OCI-LY7 (cell line): Measurements from ENCODE around the gene CSTB. TPM values are rescaled to one million over a fixed set of nuclear protein-coding genes. Genes with fewer than 3 reads are reported as not detected.
A peak's percentile ranks its signal among the peaks of the same experiment; 100 is the strongest.

ENCODE experiments used
- BruUV-seq: library from RNA; stranded (reverse); fragments of 400-500 nt; replicated peaks from 2 replicates; lab custom pipeline; 2021; lab: Mats Ljungman, UMichigan
- CTCF ChIA-PET: fragments of 300-600 bp; sonication (Branson Sonifier 250); formaldehyde crosslinking; loops from one replicate; lab custom pipeline; 2022; ENCODE audit warnings: antibody characterized with exemption; ENCODE audit not compliant: unreplicated experiment; lab: Charles Lee
- POLR2A ChIA-PET: fragments of 300-600 bp; sonication (Branson Sonifier 250); formaldehyde crosslinking; loops from one replicate; lab custom pipeline; 2022; ENCODE audit warnings: antibody characterized with exemption; lab: Charles Lee
- DNase-seq: peaks from one replicate; pipeline ENCODE4 v3.0.0-alpha.2; 2015; ENCODE audit warnings: low spot score
- H2AFZ ChIP-seq: fragments of 200-600 bp; sonication (generic), shearing (Covaris generic); 2 replicates; pipeline ENCODE4 v1.6.1; 2014; ENCODE audit warnings: mild to moderate bottlenecking, antibody characterized with exemption, low read length, moderate library complexity
- H3K27ac ChIP-seq: fragments of 200-600 bp; sonication (generic); 2 replicates; pipeline ENCODE4 v1.5.1; 2014; ENCODE audit warnings: mixed run types, low read depth, mild to moderate bottlenecking, moderate library complexity, low read length, inconsistent platforms; ENCODE audit not compliant: poor library complexity, severe bottlenecking
- H3K36me3 ChIP-seq: fragments of 200-600 bp; sonication (generic); 2 replicates; pipeline ENCODE4 v1.6.1; 2014; ENCODE audit warnings: mild to moderate bottlenecking, antibody characterized with exemption, low read length, moderate library complexity, mixed read lengths; ENCODE audit not compliant: insufficient read depth
- H3K4me1 ChIP-seq: fragments of 200-600 bp; sonication (generic); 2 replicates; pipeline ENCODE4 v1.5.1; 2014; ENCODE audit warnings: mild to moderate bottlenecking, low read length; ENCODE audit not compliant: insufficient read depth, poor library complexity, severe bottlenecking
- H3K4me2 ChIP-seq: fragments of 200-600 bp; sonication (generic); 2 replicates; pipeline ENCODE4 v1.6.1; 2014; ENCODE audit warnings: mild to moderate bottlenecking, low read length
- H3K4me3 ChIP-seq: fragments of 200-600 bp; sonication (generic); 2 replicates; pipeline ENCODE4 v1.5.1; 2014; ENCODE audit warnings: mild to moderate bottlenecking, low read depth, low read length; ENCODE audit not compliant: poor library complexity, severe bottlenecking
- H3K79me2 ChIP-seq: fragments of 200-600 bp; sonication (generic); 2 replicates; pipeline ENCODE4 v1.6.1; 2016; ENCODE audit warnings: low read depth, mild to moderate bottlenecking, low read length, moderate library complexity, mixed read lengths; ENCODE audit not compliant: insufficient read depth
- H3K9me2 ChIP-seq: fragments of 200-600 bp; sonication (generic); 2 replicates; pipeline ENCODE4 v1.6.1; 2016; ENCODE audit warnings: mild to moderate bottlenecking, low read length, mixed read lengths; ENCODE audit not compliant: insufficient read depth
- H3K9me3 ChIP-seq: fragments of 200-600 bp; sonication (generic); 2 replicates; pipeline ENCODE4 v1.6.1; 2014; ENCODE audit warnings: mild to moderate bottlenecking, mixed run types, low read length, mixed read lengths
- H4K20me1 ChIP-seq: fragments of 200-600 bp; sonication (generic); 2 replicates; pipeline ENCODE4 v1.6.1; 2014; ENCODE audit warnings: mild to moderate bottlenecking, antibody characterized with exemption, low read length, moderate library complexity, mixed read lengths; ENCODE audit not compliant: insufficient read depth
- EZH2phosphoT487 ChIP-seq: fragments of 200-600 bp; sonication (generic); IDR thresholded peaks from 2 replicates; pipeline ENCODE4 v1.6.1; 2018; ENCODE audit warnings: low read depth, borderline replicate concordance, mild to moderate bottlenecking, mixed run types, antibody characterized with exemption, low read length, moderate library complexity, mixed read lengths
- intact Hi-C: fragments of 100-400 bp; cut with micrococcal nuclease; formaldehyde crosslinking; loops from one replicate; pipeline ENCODE4 v1.10.0; 2022; ENCODE audit not compliant: unreplicated experiment
- total RNA-seq, 2 experiments: library from RNA; depleted of rRNA in 1 of 2; stranded (reverse); fragments of >200 nt in 1 of 2; shearing (Covaris generic) in 1 of 2; gene quantifications; 2 replicates each; pipeline ENCODE4 v1.2.3, GENCODE V29; 2014 to 2022
- TF ChIP-seq, protein P1 (sequence below): fragments of 200-600 bp; sonication (generic); conservative IDR thresholded peaks from 2 replicates; pipeline ENCODE4 v1.5.1; 2014; ENCODE audit warnings: mild to moderate bottlenecking, antibody characterized with exemption, low read length, moderate library complexity, mixed read lengths

CSTB gene
- total RNA-seq, 2 experiments from 2014 or later = 15.6 to 33.3 TPM

DNA sequence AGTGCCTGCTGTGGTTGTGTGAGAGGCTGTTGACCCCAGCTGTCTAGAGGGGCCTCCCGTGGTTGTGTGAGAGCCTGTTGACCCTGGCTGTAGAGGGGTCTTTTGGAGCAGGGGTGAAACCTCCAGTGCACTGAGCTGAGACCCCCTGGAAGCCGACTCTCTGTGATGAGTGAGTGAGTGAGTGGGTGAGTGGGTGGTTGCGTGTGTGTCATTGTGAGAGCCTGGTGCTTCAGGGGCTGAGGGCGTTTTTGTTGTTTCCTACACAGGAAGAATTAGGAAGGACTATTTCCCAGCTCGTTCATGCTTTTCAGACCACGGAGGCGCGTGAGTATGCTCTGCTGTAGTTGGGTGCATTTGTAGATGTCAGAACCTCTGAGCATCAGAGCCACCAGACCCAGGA lies 16.3 kb upstream of the CSTB start:
- Histone ChIP-seq H3K27ac (no peak overlapping the region), H3K9me2 (no peaks in the 10 kb centered on the region), H3K4me3 (no peak overlapping the region), H3K9me3 (no peaks in the 10 kb centered on the region), H3K4me2 (no peak overlapping the region), H3K4me1 (peaks cover 15% of the 10 kb centered on the region), H4K20me1 (peaks cover 7% of the 10 kb centered on the region), H3K36me3 (peaks cover 77% of the 10 kb centered on the region), H2AFZ (no peak overlapping the region), H3K79me2 (peaks cover 33% of the 10 kb centered on the region)
- no peak for DNase-seq
- intact Hi-C loops = no loop called here
- TF ChIP-seq, protein P1, sequence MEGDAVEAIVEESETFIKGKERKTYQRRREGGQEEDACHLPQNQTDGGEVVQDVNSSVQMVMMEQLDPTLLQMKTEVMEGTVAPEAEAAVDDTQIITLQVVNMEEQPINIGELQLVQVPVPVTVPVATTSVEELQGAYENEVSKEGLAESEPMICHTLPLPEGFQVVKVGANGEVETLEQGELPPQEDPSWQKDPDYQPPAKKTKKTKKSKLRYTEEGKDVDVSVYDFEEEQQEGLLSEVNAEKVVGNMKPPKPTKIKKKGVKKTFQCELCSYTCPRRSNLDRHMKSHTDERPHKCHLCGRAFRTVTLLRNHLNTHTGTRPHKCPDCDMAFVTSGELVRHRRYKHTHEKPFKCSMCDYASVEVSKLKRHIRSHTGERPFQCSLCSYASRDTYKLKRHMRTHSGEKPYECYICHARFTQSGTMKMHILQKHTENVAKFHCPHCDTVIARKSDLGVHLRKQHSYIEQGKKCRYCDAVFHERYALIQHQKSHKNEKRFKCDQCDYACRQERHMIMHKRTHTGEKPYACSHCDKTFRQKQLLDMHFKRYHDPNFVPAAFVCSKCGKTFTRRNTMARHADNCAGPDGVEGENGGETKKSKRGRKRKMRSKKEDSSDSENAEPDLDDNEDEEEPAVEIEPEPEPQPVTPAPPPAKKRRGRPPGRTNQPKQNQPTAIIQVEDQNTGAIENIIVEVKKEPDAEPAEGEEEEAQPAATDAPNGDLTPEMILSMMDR = no peak
- no peak for TF ChIP-seq EZH2phosphoT487
- ChIA-PET POLR2A (interaction anchor here (0.7 kb wide), 1 partner anchor 12 kb away, joined by 4 read pairs; no protein-coding TSS in a partner anchor), CTCF (no interaction called here)
- BruUV-seq = no TSS peak

DNA sequence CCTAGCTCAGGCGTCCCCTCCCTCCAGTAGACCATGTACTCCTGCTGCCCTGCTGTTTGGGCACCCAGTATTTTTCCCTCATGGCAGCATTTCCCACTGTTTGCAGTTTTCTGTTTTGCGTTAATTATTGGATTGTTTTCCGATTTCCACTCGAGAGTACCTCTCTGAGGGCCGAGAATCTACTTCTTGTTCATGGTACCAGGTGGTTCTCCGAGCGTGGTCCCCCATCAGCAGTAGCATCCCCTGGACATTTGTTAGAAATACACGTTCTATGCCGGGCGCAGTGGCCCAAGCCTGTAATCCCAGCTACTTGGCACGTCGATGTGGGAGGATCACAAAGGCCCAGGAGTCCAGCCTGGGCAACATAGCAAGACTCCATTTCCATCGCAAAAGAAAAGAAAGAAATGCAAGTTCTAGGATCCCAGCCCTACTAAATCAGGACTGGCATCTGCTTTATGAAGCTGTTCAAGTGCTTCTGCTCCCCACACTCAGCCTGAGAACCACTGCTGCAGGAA lies 14.0 kb upstream of the CSTB start:
- Histone ChIP-seq H4K20me1 (peaks cover 7% of the 10 kb centered on the region), H3K36me3 (peaks cover 54% of the 10 kb centered on the region), H3K4me3 (peak overlapping the region; percentile 94), H3K4me1 (peaks cover 15% of the 10 kb centered on the region), H3K9me3 (no peaks in the 10 kb centered on the region), H3K9me2 (no peaks in the 10 kb centered on the region), H3K27ac (peak overlapping the region; percentile 13), H3K79me2 (peaks cover 33% of the 10 kb centered on the region), H2AFZ (0 out of 2 replicates have a peak overlapping the region, but pooled peaks have one; percentile 1), H3K4me2 (peak overlapping the region; percentile 97)
- intact Hi-C loops = no loop called here
- POLR2A ChIA-PET = interaction anchor here (1.1 to 1.7 kb wide), 2 partner anchors 10 to 29 kb away, joined by 3 to 9 read pairs; no protein-coding TSS in a partner anchor
- no peak for DNase-seq
- CTCF ChIA-PET = interaction anchor here (0.6 to 0.7 kb wide), 2 partner anchors 22 to 192 kb away, joined by 3 read pairs; no protein-coding TSS in a partner anchor
- BruUV-seq = no TSS peak
- TF ChIP-seq, protein P1 = no peak
- TF ChIP-seq EZH2phosphoT487 = no peak
